ENCODE results near the gene CYSTM1.

DNA sequence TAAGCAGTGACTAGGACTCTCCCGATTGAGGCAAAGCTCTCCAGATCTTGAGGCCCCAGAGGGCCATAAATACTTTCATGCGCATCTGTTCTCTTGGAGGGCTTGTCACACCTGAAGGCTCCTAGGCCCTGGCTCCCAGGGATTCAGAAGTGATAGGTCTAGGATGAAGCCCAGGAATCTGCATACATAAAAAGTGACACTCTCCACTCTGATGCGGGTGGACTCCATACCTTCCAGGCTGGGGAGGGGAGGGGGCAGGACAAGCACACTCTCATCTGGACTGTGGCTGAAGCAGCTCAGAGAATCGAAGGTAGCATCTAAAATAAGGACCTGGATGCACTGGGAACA is 9.1 kb upstream of the CYSTM1 start:
- TF ChIP-seq, protein P1, sequence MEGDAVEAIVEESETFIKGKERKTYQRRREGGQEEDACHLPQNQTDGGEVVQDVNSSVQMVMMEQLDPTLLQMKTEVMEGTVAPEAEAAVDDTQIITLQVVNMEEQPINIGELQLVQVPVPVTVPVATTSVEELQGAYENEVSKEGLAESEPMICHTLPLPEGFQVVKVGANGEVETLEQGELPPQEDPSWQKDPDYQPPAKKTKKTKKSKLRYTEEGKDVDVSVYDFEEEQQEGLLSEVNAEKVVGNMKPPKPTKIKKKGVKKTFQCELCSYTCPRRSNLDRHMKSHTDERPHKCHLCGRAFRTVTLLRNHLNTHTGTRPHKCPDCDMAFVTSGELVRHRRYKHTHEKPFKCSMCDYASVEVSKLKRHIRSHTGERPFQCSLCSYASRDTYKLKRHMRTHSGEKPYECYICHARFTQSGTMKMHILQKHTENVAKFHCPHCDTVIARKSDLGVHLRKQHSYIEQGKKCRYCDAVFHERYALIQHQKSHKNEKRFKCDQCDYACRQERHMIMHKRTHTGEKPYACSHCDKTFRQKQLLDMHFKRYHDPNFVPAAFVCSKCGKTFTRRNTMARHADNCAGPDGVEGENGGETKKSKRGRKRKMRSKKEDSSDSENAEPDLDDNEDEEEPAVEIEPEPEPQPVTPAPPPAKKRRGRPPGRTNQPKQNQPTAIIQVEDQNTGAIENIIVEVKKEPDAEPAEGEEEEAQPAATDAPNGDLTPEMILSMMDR (IDR thresholded peaks at IDR 0.05) = no peak
- TF ChIP-seq POLR2AphosphoS5 (IDR thresholded peaks at IDR 0.05) = no peak
- no peak for TF ChIP-seq POLR2A (IDR thresholded peaks at IDR 0.05)
